Effector memory CD4-positive, alpha-beta T cell (primary cell): Measurements from ENCODE around the gene ZMAT3.

Experiments used
- DNase-seq, 3 donors: peaks; one replicate each; pipeline ENCODE4 v3.0.0-alpha.2; 2020
- H3K27ac ChIP-seq: 2 replicates; pipeline ENCODE4 v1.7.0; 2013; ENCODE audit warnings: mild to moderate bottlenecking, low read length, moderate library complexity; ENCODE audit not compliant: insufficient read depth, poor library complexity, severe bottlenecking
- H3K27me3 ChIP-seq: replicated peaks from 2 replicates; pipeline ENCODE4 v1.7.0; 2013; ENCODE audit warnings: mild to moderate bottlenecking, low read length; ENCODE audit not compliant: insufficient read depth, control insufficient read depth, poor library complexity, severe bottlenecking
- H3K36me3 ChIP-seq: 2 replicates; pipeline ENCODE4 v1.7.0; 2013; ENCODE audit warnings: mild to moderate bottlenecking, low read length, moderate library complexity; ENCODE audit not compliant: control insufficient read depth, insufficient read depth
- H3K4me1 ChIP-seq: 2 replicates; pipeline ENCODE4 v1.7.0; 2013; ENCODE audit warnings: low read length, mild to moderate bottlenecking; ENCODE audit not compliant: control insufficient read depth, insufficient read depth, poor library complexity, severe bottlenecking
- H3K4me3 ChIP-seq: 2 replicates; pipeline ENCODE4 v1.7.0; 2013; ENCODE audit warnings: low read length, low read depth, mild to moderate bottlenecking; ENCODE audit not compliant: insufficient read depth, poor library complexity, severe bottlenecking
- H3K9me3 ChIP-seq: 2 replicates; pipeline ENCODE4 v1.7.0; 2013; ENCODE audit warnings: mild to moderate bottlenecking, low read length, moderate library complexity; ENCODE audit not compliant: control insufficient read depth

ZMAT3 gene

GRCh38 chr3:178969004-178969700, 102.5 kb downstream of the ZMAT3 start:
- no peak overlapping the region for H3K4me3 ChIP-seq
- DNase-seq, result no peak

More at GRCh38 chr3:178969004-178969700, 102.5 kb downstream of the ZMAT3 start:
- Histone ChIP-seq H3K4me1 (peaks cover 7% of the 10 kb centered on the region), H3K27me3 (no peaks in the 10 kb centered on the region), H3K27ac (no peak overlapping the region), H3K9me3 (no peaks in the 10 kb centered on the region), H3K36me3 (no peaks in the 10 kb centered on the region)
